Measurements from ENCODE around the gene EFTUD2.

DNA sequence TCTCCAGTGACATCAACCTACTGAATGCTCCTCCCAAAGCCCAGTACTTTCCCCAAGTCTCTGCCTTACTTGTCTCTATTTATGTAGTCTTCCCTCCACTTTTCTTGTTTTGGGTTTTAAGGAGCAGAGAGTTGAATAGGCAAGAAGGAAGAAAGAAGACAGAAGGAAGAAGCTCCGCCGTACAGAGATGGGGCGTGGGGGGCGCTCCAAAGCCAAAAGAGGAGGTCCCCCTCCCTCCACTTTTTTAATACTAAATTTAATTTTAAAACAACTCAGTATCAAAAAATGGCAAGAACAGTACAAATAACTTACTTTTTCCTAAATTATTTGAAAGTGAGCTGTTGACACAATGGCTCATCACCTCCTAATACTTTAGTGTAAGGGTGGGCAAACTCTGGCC lies 4.6 kb downstream of the EFTUD2 start:
- TF ChIP-seq, protein P1, sequence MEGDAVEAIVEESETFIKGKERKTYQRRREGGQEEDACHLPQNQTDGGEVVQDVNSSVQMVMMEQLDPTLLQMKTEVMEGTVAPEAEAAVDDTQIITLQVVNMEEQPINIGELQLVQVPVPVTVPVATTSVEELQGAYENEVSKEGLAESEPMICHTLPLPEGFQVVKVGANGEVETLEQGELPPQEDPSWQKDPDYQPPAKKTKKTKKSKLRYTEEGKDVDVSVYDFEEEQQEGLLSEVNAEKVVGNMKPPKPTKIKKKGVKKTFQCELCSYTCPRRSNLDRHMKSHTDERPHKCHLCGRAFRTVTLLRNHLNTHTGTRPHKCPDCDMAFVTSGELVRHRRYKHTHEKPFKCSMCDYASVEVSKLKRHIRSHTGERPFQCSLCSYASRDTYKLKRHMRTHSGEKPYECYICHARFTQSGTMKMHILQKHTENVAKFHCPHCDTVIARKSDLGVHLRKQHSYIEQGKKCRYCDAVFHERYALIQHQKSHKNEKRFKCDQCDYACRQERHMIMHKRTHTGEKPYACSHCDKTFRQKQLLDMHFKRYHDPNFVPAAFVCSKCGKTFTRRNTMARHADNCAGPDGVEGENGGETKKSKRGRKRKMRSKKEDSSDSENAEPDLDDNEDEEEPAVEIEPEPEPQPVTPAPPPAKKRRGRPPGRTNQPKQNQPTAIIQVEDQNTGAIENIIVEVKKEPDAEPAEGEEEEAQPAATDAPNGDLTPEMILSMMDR (conservative IDR thresholded peaks at IDR 0.05 in 1 of 2, IDR thresholded peaks at IDR 0.05 in 1 of 2; ENCODE audit: low read depth in 1 of 2, low read length in 2 of 2) = no peak
- TF ChIP-seq EZH2 (IDR thresholded peaks at IDR 0.05; ENCODE audit: low read length, missing control alignments) = no peak

All from fibroblast of lung (primary cell).